Body of pancreas (tissue), 4 donors: Measurements from ENCODE around the gene PLEKHM2. TPM values are rescaled to one million over a fixed set of nuclear protein-coding genes. Genes with fewer than 3 reads are reported as not detected.

Experiments used
- ATAC-seq: fragments of 150-250 bp; one replicate; pipeline ENCODE4 v1.9.1; 2016
- DNase-seq, 4 donors: peaks; one replicate each; pipeline ENCODE4 v3.0.0-alpha.2; 2019
- H3K27ac ChIP-seq, 4 donors: fragments of 200-600 bp; sonication (generic); 1 replicate in 3 of 4; 2 replicates in 1 of 4; pipeline versions ENCODE4 v1.5.1 to v1.6.1; 2016 to 2019; ENCODE audit warnings: mild to moderate bottlenecking in 1 of 4, mixed read lengths in 1 of 4, moderate library complexity in 1 of 4
- H3K27me3 ChIP-seq, 2 donors: fragments of 200-600 bp; sonication (generic); one replicate each; pipeline ENCODE4 v1.6.0; 2016; ENCODE audit warnings: mild to moderate bottlenecking in 1 of 2
- H3K36me3 ChIP-seq, 2 donors: fragments of 200-600 bp; sonication (generic); replicated peaks in 1 of 2; 2 replicates each; pipeline ENCODE4 v1.5.1; 2016; ENCODE audit warnings: low read depth in 2 of 2; ENCODE audit not compliant: insufficient read depth in 1 of 2
- H3K4me1 ChIP-seq: fragments of 200-600 bp; sonication (generic); one replicate; pipeline ENCODE4 v1.6.0; 2016
- H3K4me3 ChIP-seq, 2 donors: fragments of 200-600 bp; sonication (generic); 1 replicate in 1 of 2; 2 replicates in 1 of 2; pipeline ENCODE4 v1.5.1; 2016 to 2019
- H3K9me3 ChIP-seq, 3 donors: fragments of 200-600 bp; sonication (generic); 1 replicate in 2 of 3; 2 replicates in 1 of 3; pipeline ENCODE4 v1.5.1; 2016
- CTCF ChIP-seq, 7 experiments: fragments of 450-650 bp in 4 of 7; fragments of 200-600 bp in 3 of 7; sonication (generic) in 3 of 7; IDR thresholded peaks; one replicate each; pipeline ENCODE4 v1.5.1; 2016 to 2019; ENCODE audit warnings: antibody characterized with exemption in 7 of 7
- POLR2A ChIP-seq, 3 donors: fragments of 450-650 bp; IDR thresholded peaks; one replicate each; pipeline ENCODE4 v1.6.1; 2016; ENCODE audit warnings: antibody characterized with exemption in 3 of 3, mild to moderate bottlenecking in 2 of 3
- WGBS, 2 donors: methylation state at CpG; one replicate each; pipeline ENCODE4 v1.1.5; 2017; 5-methylcytosine and 5-hydroxymethylcytosine counted together
- intact Hi-C: fragments of 100-400 bp; cut with DNase I; formaldehyde crosslinking; loops from one replicate; pipeline ENCODE4 v1.15.1; 2023
- total RNA-seq, 2 donors: library from RNA; depleted of rRNA; stranded (reverse); fragments of >200 nt; gene quantifications; one replicate each; pipeline ENCODE4 v1.1.0, GENCODE V29; 2016

The PLEKHM2 gene
- total RNA-seq, 2 donors from 2014 or later, result 18.1 to 31.6 TPM

GRCh38 chr1:15756143-15757015 lies 72.3 kb downstream of the PLEKHM2 start:
- intact Hi-C loops, result no loop called here
- H3K27ac ChIP-seq, result peak overlapping the region; percentile 1 to 75 (median 70)
- no peaks in the 10 kb centered on the region for H3K9me3 ChIP-seq
- TF ChIP-seq CTCF (IDR thresholded peaks at IDR 0.05) (no peak), POLR2A (IDR thresholded peaks at IDR 0.05) (peak in 2 of 3 donors; percentile 57 to 65)
- DNase-seq, result peak in 3 of 4 donors; percentile 52 to 63 (median 62)
- no peak overlapping the region for H3K4me3 ChIP-seq
- peaks cover 41% of the 10 kb centered on the region for H3K4me1 ChIP-seq
- H3K36me3 ChIP-seq, result no peaks in the 10 kb centered on the region
- no peaks in the 10 kb centered on the region for H3K27me3 ChIP-seq
- ATAC-seq, result peak; percentile 58
- WGBS, 2 donors, result 59 to 74% methylated on average over 7 to 9 of the region's 21 CpGs

- Histone ChIP-seq H3K27ac (peak overlapping the region; percentile 1 to 75 (median 70)), H3K4me3 (no peak overlapping the region), H3K9me3 (no peaks in the 10 kb centered on the region), H3K4me1 (peaks cover 41% of the 10 kb centered on the region), H3K36me3 (no peaks in the 10 kb centered on the region), H3K27me3 (no peaks in the 10 kb centered on the region)
- ATAC-seq (no peak), DNase-seq (no peak)
- TF ChIP-seq CTCF (IDR thresholded peaks at IDR 0.05) (no peak), POLR2A (IDR thresholded peaks at IDR 0.05) (no peak)
- 64 to 69% methylated on average over 7 to 9 of the region's 9 CpGs for WGBS, 2 donors
- intact Hi-C loops, result no loop called here
Measured at GRCh38 chr1:15757016-15757543, 73.0 kb downstream of the PLEKHM2 start.

GRCh38 chr1:15757575-15758342 lies 73.6 kb downstream of the PLEKHM2 start:
- DNase-seq, result peak in 1 of 4 donors; percentile 36
- WGBS, 2 donors, result 29 to 80% methylated on average over 1 to 24 of the region's 24 CpGs
- peak overlapping the region in 3 of 4 donors; percentile 64 to 75 (median 75) for H3K27ac ChIP-seq
- H3K4me1 ChIP-seq, result peaks cover 41% of the 10 kb centered on the region
- no peaks in the 10 kb centered on the region for H3K27me3 ChIP-seq
- no peaks in the 10 kb centered on the region for H3K9me3 ChIP-seq
- intact Hi-C loops, result no loop called here
- no peak overlapping the region for H3K4me3 ChIP-seq
- TF ChIP-seq CTCF (IDR thresholded peaks at IDR 0.05), result no peak
- TF ChIP-seq POLR2A (IDR thresholded peaks at IDR 0.05), result no peak
- no peaks in the 10 kb centered on the region for H3K36me3 ChIP-seq
- peak; percentile 16 for ATAC-seq

GRCh38 chr1:15758343-15758931 lies 74.3 kb downstream of the PLEKHM2 start, which contains the start of gene FBLIM1:
FBLIM1 (plus strand) TSS chr1:15758795; CDS start chr1:15764984, 6,189 bp downstream.
- WGBS, 2 donors, result 15 to 48% methylated on average over 7 to 17 of the region's 58 CpGs
- H3K27ac ChIP-seq, result peak within 1 kb of the TSS in 3 of 4 donors; percentile 64 to 75 (median 75)
- DNase-seq (peak in 2 of 4 donors; percentile 52 to 55), ATAC-seq (peak; percentile 37)
- no peaks in the 10 kb centered on the region for H3K27me3 ChIP-seq
- no peaks in the 10 kb centered on the region for H3K9me3 ChIP-seq
- peaks cover 41% of the 10 kb centered on the region for H3K4me1 ChIP-seq
- TF ChIP-seq CTCF (IDR thresholded peaks at IDR 0.05) (no peak), POLR2A (IDR thresholded peaks at IDR 0.05) (no peak)
- H3K4me3 ChIP-seq, result peak within 1 kb of the TSS; percentile 6 to 67
- intact Hi-C loops, result no loop called here
- no peaks in the 10 kb centered on the region for H3K36me3 ChIP-seq
